Effector memory CD8-positive, alpha-beta T cell (primary cell): ENCODE data around the gene TPP1.

Experiments used
- ATAC-seq: fragments of 150-1000 bp; cut with Tn5 transposase; replicated peaks from 2 replicates; pipeline ENCODE4 v1.10.0; 2021; ENCODE audit warnings: mild to moderate bottlenecking, moderate library complexity
- DNase-seq, 3 experiments: peaks; one replicate each; pipeline ENCODE4 v3.0.0; 2021
- H3K27ac Mint-ChIP-seq, 2 donors: one replicate each; pipeline ENCODE4 v1.8.0; 2022; ENCODE audit warnings: mild to moderate bottlenecking in 2 of 2, mixed read lengths in 2 of 2, moderate library complexity in 2 of 2
- H3K27me3 Mint-ChIP-seq, 2 donors: one replicate each; pipeline ENCODE4 v1.8.0; 2022; ENCODE audit warnings: mixed read lengths in 2 of 2
- H3K36me3 Mint-ChIP-seq: one replicate; pipeline ENCODE4 v1.8.0; 2022; ENCODE audit warnings: mild to moderate bottlenecking, moderate library complexity, mixed read lengths; ENCODE audit not compliant: insufficient read depth
- H3K4me1 Mint-ChIP-seq, 2 donors: one replicate each; pipeline ENCODE4 v1.8.0; 2022; ENCODE audit warnings: low read depth in 2 of 2, mixed read lengths in 2 of 2
- H3K4me3 Mint-ChIP-seq, 2 donors: one replicate each; pipeline ENCODE4 v1.8.0; 2022; ENCODE audit warnings: mild to moderate bottlenecking in 2 of 2, mixed read lengths in 2 of 2, moderate library complexity in 2 of 2
- H3K9me3 Mint-ChIP-seq, 2 donors: one replicate each; pipeline ENCODE4 v1.8.0; 2022; ENCODE audit warnings: mixed read lengths in 2 of 2

Gene TPP1

GRCh38 chr11:6608726-6609501 is 10.3 kb downstream of the TPP1 start:
- Mint-ChIP-seq H3K27ac (peak overlapping the region in 1 of 2 donors; percentile 30), H3K4me3 (no peak overlapping the region), H3K9me3 (no peaks in the 10 kb centered on the region), H3K4me1 (peaks cover 31 to 35% of the 10 kb centered on the region in 2 donors), H3K36me3 (peaks cover 32% of the 10 kb centered on the region), H3K27me3 (no peaks in the 10 kb centered on the region)
- ATAC-seq (no peak), DNase-seq (no peak)

GRCh38 chr11:6608011-6608410 is 11.2 kb downstream of the TPP1 start:
- ATAC-seq, result no peak
- Mint-ChIP-seq H3K27ac (no peak overlapping the region), H3K4me1 (peaks cover 31 to 35% of the 10 kb centered on the region in 2 donors), H3K9me3 (no peaks in the 10 kb centered on the region), H3K36me3 (peaks cover 32% of the 10 kb centered on the region), H3K27me3 (no peaks in the 10 kb centered on the region), H3K4me3 (no peak overlapping the region)
- peak in 1 of 3 experiments; percentile 0 for DNase-seq

DNA sequence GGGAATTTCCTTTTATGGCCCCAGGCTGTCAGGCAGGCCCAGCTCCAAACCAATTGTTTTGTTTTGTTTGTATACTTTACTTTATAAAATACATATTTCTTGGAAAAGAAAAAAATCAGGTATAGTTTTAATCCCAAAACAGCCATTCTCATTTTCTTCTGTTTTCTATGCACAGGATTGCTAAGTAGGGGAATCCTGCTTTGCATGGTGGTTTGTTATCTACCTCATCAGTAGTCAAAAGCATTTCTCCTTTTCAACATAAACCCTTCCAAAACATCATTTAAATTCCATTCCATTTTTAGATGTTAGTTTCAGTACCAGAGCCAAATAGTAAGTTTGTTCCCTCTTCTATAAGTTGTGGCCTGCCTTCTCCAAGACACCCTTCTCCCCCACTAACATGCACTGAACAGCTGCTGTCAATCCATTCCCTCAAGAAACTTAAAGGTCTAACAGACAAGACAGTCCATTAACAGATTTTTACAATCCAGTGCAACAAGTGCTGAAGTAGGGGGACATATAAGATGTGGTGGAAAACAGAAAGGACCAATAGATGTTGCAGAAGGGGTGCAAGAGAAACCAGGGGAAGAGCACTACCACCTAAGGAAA is 11.9 kb downstream of the TPP1 start:
- Mint-ChIP-seq H3K27me3 (no peaks in the 10 kb centered on the region), H3K9me3 (no peaks in the 10 kb centered on the region), H3K4me1 (peaks cover 31 to 38% of the 10 kb centered on the region in 2 donors), H3K36me3 (peaks cover 32% of the 10 kb centered on the region), H3K4me3 (no peak overlapping the region), H3K27ac (no peak overlapping the region)
- ATAC-seq (no peak), DNase-seq (no peak)

GRCh38 chr11:6606471-6607189 is 12.6 kb downstream of the TPP1 start:
- Mint-ChIP-seq H3K27me3 (no peaks in the 10 kb centered on the region), H3K9me3 (no peaks in the 10 kb centered on the region), H3K4me3 (no peak overlapping the region), H3K27ac (no peak overlapping the region), H3K36me3 (peaks cover 32% of the 10 kb centered on the region), H3K4me1 (peaks cover 31 to 41% of the 10 kb centered on the region in 2 donors)
- ATAC-seq (peak; percentile 16), DNase-seq (peak; percentile 26 to 47 (median 42))

GRCh38 chr11:6604790-6605189 is 14.4 kb downstream of the TPP1 start:
- no peaks in the 10 kb centered on the region for H3K27me3 Mint-ChIP-seq
- H3K4me1 Mint-ChIP-seq, result peaks cover 30 to 34% of the 10 kb centered on the region in 2 donors
- H3K36me3 Mint-ChIP-seq, result peaks cover 18% of the 10 kb centered on the region
- H3K4me3 Mint-ChIP-seq, result no peak overlapping the region
- ATAC-seq, result no peak
- no peaks in the 10 kb centered on the region for H3K9me3 Mint-ChIP-seq
- no peak overlapping the region for H3K27ac Mint-ChIP-seq
- DNase-seq, result no peak

- no peaks in the 10 kb centered on the region for H3K27me3 Mint-ChIP-seq
- peak; percentile 62 for ATAC-seq
- peaks cover 36% of the 10 kb centered on the region in 2 donors for H3K4me1 Mint-ChIP-seq
- H3K36me3 Mint-ChIP-seq, result peaks cover 17% of the 10 kb centered on the region
- H3K4me3 Mint-ChIP-seq, result no peak overlapping the region
- no peaks in the 10 kb centered on the region for H3K9me3 Mint-ChIP-seq
- DNase-seq, result peak; percentile 47 to 56 (median 47)
- H3K27ac Mint-ChIP-seq, result no peak overlapping the region
Observed at GRCh38 chr11:6604081-6604626, 15.1 kb downstream of the TPP1 start.

GRCh38 chr11:6603287-6604080 is 15.7 kb downstream of the TPP1 start, which contains the start of the genes ILK and RRP8:
Gene ILK (plus strand): TSS chr11:6603774. CDS start chr11:6604272, 498 bp downstream.
Gene RRP8 (minus strand): TSS chr11:6603616. CDS start chr11:6603502, 114 bp downstream.
- no peaks in the 10 kb centered on the region for H3K9me3 Mint-ChIP-seq
- peak; percentile 78 to 83 (median 81) for DNase-seq
- H3K4me1 Mint-ChIP-seq, result peaks cover 35 to 38% of the 10 kb centered on the region in 2 donors
- H3K4me3 Mint-ChIP-seq, result no peak within 1 kb of the TSS
- no peak within 1 kb of the TSS for H3K27ac Mint-ChIP-seq
- H3K36me3 Mint-ChIP-seq, result peaks cover 18% of the 10 kb centered on the region
- H3K27me3 Mint-ChIP-seq, result no peaks in the 10 kb centered on the region
- peak; percentile 82 for ATAC-seq

DNA sequence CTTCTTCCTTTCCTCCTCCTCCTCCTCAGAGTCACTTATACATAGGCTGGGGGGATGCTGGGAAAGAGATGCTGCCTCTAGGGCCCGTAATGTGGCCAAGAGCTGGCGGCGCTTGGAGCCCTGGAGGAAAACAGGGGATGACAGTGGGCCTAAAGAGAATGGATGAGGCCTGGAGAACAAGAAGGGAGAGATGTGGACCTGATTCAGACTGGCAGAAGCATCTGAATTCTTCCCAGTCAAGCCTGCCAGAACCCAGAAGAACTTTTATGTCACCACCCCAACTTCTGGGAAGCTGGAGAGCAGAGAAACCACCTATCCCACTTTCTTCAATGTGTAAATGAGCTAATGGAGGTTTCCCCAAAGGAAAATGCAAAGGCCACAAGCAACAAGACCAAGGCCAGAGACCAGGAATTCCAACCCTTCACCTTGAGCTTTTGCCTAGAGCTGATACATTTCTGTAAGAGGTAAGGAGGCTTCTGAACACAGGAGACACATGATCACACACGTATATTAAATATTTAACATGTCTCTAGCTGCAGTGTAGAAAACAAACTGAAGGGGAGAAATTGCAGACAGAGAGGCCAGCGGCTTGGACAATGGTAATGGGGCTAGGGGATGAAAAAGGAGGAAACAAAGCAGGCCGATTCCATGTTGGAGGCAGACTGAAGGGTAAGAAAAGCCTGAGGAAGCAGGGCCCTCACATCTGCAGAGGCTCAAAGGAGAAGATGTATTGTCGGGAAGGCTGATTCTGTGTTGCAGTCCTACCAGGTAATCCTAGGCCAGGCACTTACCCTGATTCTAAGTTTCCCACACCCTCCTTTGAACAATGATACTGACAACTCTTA is 16.9 kb downstream of the TPP1 start:
- H3K4me1 Mint-ChIP-seq, result peaks cover 34 to 37% of the 10 kb centered on the region in 2 donors
- ATAC-seq, result no peak
- H3K27me3 Mint-ChIP-seq, result no peaks in the 10 kb centered on the region
- H3K4me3 Mint-ChIP-seq, result no peak overlapping the region
- no peak overlapping the region for H3K27ac Mint-ChIP-seq
- DNase-seq, result no peak
- peaks cover 28% of the 10 kb centered on the region for H3K36me3 Mint-ChIP-seq
- no peaks in the 10 kb centered on the region for H3K9me3 Mint-ChIP-seq

DNA sequence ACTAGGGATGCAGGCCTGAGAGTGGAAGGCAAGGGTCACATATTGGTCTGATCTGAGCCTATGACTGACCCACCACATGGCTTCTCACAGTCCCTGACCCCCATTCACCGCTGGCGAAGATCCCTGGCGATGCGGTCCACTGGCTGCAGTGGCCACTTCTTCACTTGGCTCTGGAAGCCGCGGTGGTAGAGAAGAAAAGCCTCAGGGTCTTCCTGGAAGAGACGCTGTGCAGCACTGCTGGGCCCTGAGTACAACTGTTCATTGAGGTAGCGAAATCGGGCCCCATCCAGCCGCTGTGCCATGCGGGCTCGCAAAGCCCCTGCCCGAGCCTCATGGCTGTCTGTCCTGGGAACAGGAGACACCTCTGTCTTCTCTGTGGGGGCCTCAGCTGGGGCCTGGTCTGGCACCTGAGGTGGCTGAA is 18.2 kb downstream of the TPP1 start:
- DNase-seq, result no peak
- Mint-ChIP-seq H3K36me3 (peaks cover 35% of the 10 kb centered on the region), H3K4me3 (no peak overlapping the region), H3K4me1 (peaks cover 29 to 30% of the 10 kb centered on the region in 2 donors), H3K27ac (no peak overlapping the region), H3K27me3 (no peaks in the 10 kb centered on the region), H3K9me3 (no peaks in the 10 kb centered on the region)
- no peak for ATAC-seq

DNA sequence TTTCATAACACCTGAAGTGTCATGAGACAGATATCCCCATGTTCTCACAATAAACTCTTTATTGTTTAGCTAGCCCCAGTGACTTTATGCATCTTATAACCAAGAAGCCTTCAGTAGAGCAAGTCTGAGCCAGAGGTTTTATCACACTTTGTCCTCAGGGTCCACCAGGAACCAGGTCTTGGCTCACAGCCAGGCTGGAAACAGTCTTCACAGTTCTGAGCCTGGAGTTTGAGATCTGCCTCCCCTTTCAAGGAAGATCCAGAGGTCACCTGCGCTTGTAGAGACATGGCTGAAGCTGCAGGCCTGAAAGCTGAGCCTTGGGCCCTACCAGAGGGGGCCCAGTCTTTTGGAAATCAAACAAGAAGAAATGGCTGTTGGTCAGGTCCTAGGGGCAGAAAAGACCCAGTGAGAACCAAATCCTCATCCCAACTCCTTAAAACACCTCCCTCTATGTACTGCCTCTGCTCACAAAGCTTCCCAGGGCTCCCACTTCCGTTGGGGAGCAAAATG is 19.3 kb downstream of the TPP1 start:
- Mint-ChIP-seq H3K27me3 (no peaks in the 10 kb centered on the region), H3K27ac (no peak overlapping the region), H3K4me1 (peaks cover 28% of the 10 kb centered on the region in 2 donors), H3K36me3 (peaks cover 38% of the 10 kb centered on the region), H3K9me3 (no peaks in the 10 kb centered on the region), H3K4me3 (no peak overlapping the region)
- ATAC-seq, result no peak
- no peak for DNase-seq

GRCh38 chr11:6599449-6599848 is 19.8 kb downstream of the TPP1 start:
- Mint-ChIP-seq H3K9me3 (no peaks in the 10 kb centered on the region), H3K4me1 (peaks cover 30 to 31% of the 10 kb centered on the region in 2 donors), H3K4me3 (no peak overlapping the region), H3K27ac (peak overlapping the region in 1 of 2 donors; percentile 47), H3K36me3 (peaks cover 41% of the 10 kb centered on the region), H3K27me3 (no peaks in the 10 kb centered on the region)
- ATAC-seq (no peak), DNase-seq (no peak)

GRCh38 chr11:6598555-6598954 is 20.7 kb downstream of the TPP1 start:
- Mint-ChIP-seq H3K27ac (peak overlapping the region; percentile 24 to 47), H3K9me3 (no peaks in the 10 kb centered on the region), H3K27me3 (no peaks in the 10 kb centered on the region), H3K4me3 (no peak overlapping the region), H3K36me3 (peaks cover 46% of the 10 kb centered on the region), H3K4me1 (peaks cover 34 to 40% of the 10 kb centered on the region in 2 donors)
- DNase-seq (no peak), ATAC-seq (no peak)
